ENCODE data around the gene MATN3.
A peak's percentile ranks its signal among the peaks of the same experiment; 100 is the strongest.
"Not testable (repeated sequence)": the region's sequence is repeated elsewhere in the genome, so short reads cannot be mapped to it uniquely, and the experiment has no call there.

The MATN3 gene

GRCh38 chr2:20051532-20052228 is 39.2 kb upstream of the MATN3 start, which contains the start of gene LAPTM4A:
Gene LAPTM4A (minus strand): TSS chr2:20051628. CDS start chr2:20051520, 108 bp downstream.
- peak within 1 kb of the TSS; percentile 95 to 99 for H3K9ac ChIP-seq (ENCODE audit: low read depth in 1 of 2, low read length in 2 of 2)
- H3K9me3 ChIP-seq (ENCODE audit: control insufficient read depth in 2 of 2, low read length in 2 of 2) = no peaks in the 10 kb centered on the region
- no peaks in the 10 kb centered on the region for H3K27me3 ChIP-seq (ENCODE audit: control insufficient read depth in 2 of 2, insufficient read depth in 2 of 2, low read length in 2 of 2)
- peak within 1 kb of the TSS; percentile 87 to 99 for H3K4me3 ChIP-seq (ENCODE audit: low read length in 2 of 2)
- peak within 1 kb of the TSS; percentile 99 to 100 for H3K27ac ChIP-seq (ENCODE audit: low read depth in 2 of 2, low read length in 2 of 2)
- H3K36me3 ChIP-seq (ENCODE audit: control insufficient read depth in 2 of 2, insufficient read depth in 2 of 2, low read length in 2 of 2) = no peaks in the 10 kb centered on the region
- H3K4me1 ChIP-seq (ENCODE audit: control insufficient read depth in 2 of 2, insufficient read depth in 2 of 2, low read length in 2 of 2) = peaks cover 20 to 23% of the 10 kb centered on the region in 2 donors

GRCh38 chr2:20050646-20051531 is 38.4 kb upstream of the MATN3 start:
- Histone ChIP-seq H3K27me3 (ENCODE audit: control insufficient read depth in 2 of 2, insufficient read depth in 2 of 2, low read length in 2 of 2) (no peaks in the 10 kb centered on the region), H3K4me3 (ENCODE audit: low read length in 2 of 2) (peak overlapping the region; percentile 87 to 99), H3K9me3 (ENCODE audit: control insufficient read depth in 2 of 2, low read length in 2 of 2) (no peaks in the 10 kb centered on the region), H3K27ac (ENCODE audit: low read depth in 2 of 2, low read length in 2 of 2) (peak overlapping the region; percentile 99 to 100), H3K4me1 (ENCODE audit: control insufficient read depth in 2 of 2, insufficient read depth in 2 of 2, low read length in 2 of 2) (peaks cover 20 to 23% of the 10 kb centered on the region in 2 donors), H3K9ac (ENCODE audit: low read depth in 1 of 2, low read length in 2 of 2) (peak overlapping the region; percentile 95 to 96), H3K36me3 (ENCODE audit: control insufficient read depth in 2 of 2, insufficient read depth in 2 of 2, low read length in 2 of 2) (no peaks in the 10 kb centered on the region)

GRCh38 chr2:20050104-20050645 is 37.7 kb upstream of the MATN3 start:
- Histone ChIP-seq H3K36me3 (ENCODE audit: control insufficient read depth in 2 of 2, insufficient read depth in 2 of 2, low read length in 2 of 2) (no peaks in the 10 kb centered on the region), H3K27ac (ENCODE audit: low read depth in 2 of 2, low read length in 2 of 2) (peak overlapping the region; percentile 99 to 100), H3K4me1 (ENCODE audit: control insufficient read depth in 2 of 2, insufficient read depth in 2 of 2, low read length in 2 of 2) (peaks cover 20 to 23% of the 10 kb centered on the region in 2 donors), H3K27me3 (ENCODE audit: control insufficient read depth in 2 of 2, insufficient read depth in 2 of 2, low read length in 2 of 2) (no peaks in the 10 kb centered on the region), H3K4me3 (ENCODE audit: low read length in 2 of 2) (peak overlapping the region; percentile 87 to 99), H3K9me3 (ENCODE audit: control insufficient read depth in 2 of 2, low read length in 2 of 2) (no peaks in the 10 kb centered on the region), H3K9ac (ENCODE audit: low read depth in 1 of 2, low read length in 2 of 2) (peak overlapping the region; percentile 95 to 96)

- H3K9ac ChIP-seq (ENCODE audit: low read depth in 1 of 2, low read length in 2 of 2) = peak overlapping the region; percentile 95 to 96
- peak overlapping the region; percentile 87 to 99 for H3K4me3 ChIP-seq (ENCODE audit: low read length in 2 of 2)
- H3K9me3 ChIP-seq (ENCODE audit: control insufficient read depth in 2 of 2, low read length in 2 of 2) = no peaks in the 10 kb centered on the region
- H3K27ac ChIP-seq (ENCODE audit: low read depth in 2 of 2, low read length in 2 of 2) = peak overlapping the region; percentile 99 to 100
- H3K36me3 ChIP-seq (ENCODE audit: control insufficient read depth in 2 of 2, insufficient read depth in 2 of 2, low read length in 2 of 2) = no peaks in the 10 kb centered on the region
- no peaks in the 10 kb centered on the region for H3K27me3 ChIP-seq (ENCODE audit: control insufficient read depth in 2 of 2, insufficient read depth in 2 of 2, low read length in 2 of 2)
- H3K4me1 ChIP-seq (ENCODE audit: control insufficient read depth in 2 of 2, insufficient read depth in 2 of 2, low read length in 2 of 2) = peaks cover 20 to 23% of the 10 kb centered on the region in 2 donors
These were observed 37.2 kb upstream of the MATN3 start for GRCh38 chr2:20049637-20050036.

- Histone ChIP-seq H3K4me3 (ENCODE audit: low read length in 2 of 2) (peak overlapping the region; percentile 87 to 99), H3K9ac (ENCODE audit: low read depth in 1 of 2, low read length in 2 of 2) (peak overlapping the region in 1 of 2 donors; percentile 95), H3K27me3 (ENCODE audit: control insufficient read depth in 2 of 2, insufficient read depth in 2 of 2, low read length in 2 of 2) (no peaks in the 10 kb centered on the region), H3K4me1 (ENCODE audit: control insufficient read depth in 2 of 2, insufficient read depth in 2 of 2, low read length in 2 of 2) (peaks cover 20 to 23% of the 10 kb centered on the region in 2 donors), H3K9me3 (ENCODE audit: control insufficient read depth in 2 of 2, low read length in 2 of 2) (no peaks in the 10 kb centered on the region), H3K27ac (ENCODE audit: low read depth in 2 of 2, low read length in 2 of 2) (peak overlapping the region in 1 of 2 donors; percentile 100), H3K36me3 (ENCODE audit: control insufficient read depth in 2 of 2, insufficient read depth in 2 of 2, low read length in 2 of 2) (no peaks in the 10 kb centered on the region)
These were observed 36.3 kb upstream of the MATN3 start for GRCh38 chr2:20048488-20049448.

GRCh38 chr2:20045712-20046292 is 33.3 kb upstream of the MATN3 start:
- peaks cover 17 to 18% of the 10 kb centered on the region in 2 donors for H3K4me1 ChIP-seq (ENCODE audit: control insufficient read depth in 2 of 2, insufficient read depth in 2 of 2, low read length in 2 of 2)
- not testable (repeated sequence) for H3K9me3 ChIP-seq (ENCODE audit: control insufficient read depth in 2 of 2, low read length in 2 of 2); H3K4me3 ChIP-seq (ENCODE audit: low read length in 2 of 2); H3K27ac ChIP-seq (ENCODE audit: low read depth in 2 of 2, low read length in 2 of 2); H3K36me3 ChIP-seq (ENCODE audit: control insufficient read depth in 2 of 2, insufficient read depth in 2 of 2, low read length in 2 of 2); H3K27me3 ChIP-seq (ENCODE audit: control insufficient read depth in 2 of 2, insufficient read depth in 2 of 2, low read length in 2 of 2); H3K9ac ChIP-seq (ENCODE audit: low read depth in 1 of 2, low read length in 2 of 2)

GRCh38 chr2:20044778-20045177 is 32.3 kb upstream of the MATN3 start:
- no peak overlapping the region for H3K4me3 ChIP-seq (ENCODE audit: low read length in 2 of 2)
- no peak overlapping the region for H3K27ac ChIP-seq (ENCODE audit: low read depth in 2 of 2, low read length in 2 of 2)
- no peaks in the 10 kb centered on the region for H3K27me3 ChIP-seq (ENCODE audit: control insufficient read depth in 2 of 2, insufficient read depth in 2 of 2, low read length in 2 of 2)
- no peak overlapping the region for H3K9ac ChIP-seq (ENCODE audit: low read depth in 1 of 2, low read length in 2 of 2)
- no peaks in the 10 kb centered on the region for H3K9me3 ChIP-seq (ENCODE audit: control insufficient read depth in 2 of 2, low read length in 2 of 2)
- H3K4me1 ChIP-seq (ENCODE audit: control insufficient read depth in 2 of 2, insufficient read depth in 2 of 2, low read length in 2 of 2) = peaks cover 11 to 13% of the 10 kb centered on the region in 2 donors
- H3K36me3 ChIP-seq (ENCODE audit: control insufficient read depth in 2 of 2, insufficient read depth in 2 of 2, low read length in 2 of 2) = peaks cover 8 to 11% of the 10 kb centered on the region in 2 donors

- Histone ChIP-seq H3K4me3 (ENCODE audit: low read length in 2 of 2) (no peak overlapping the region), H3K9me3 (ENCODE audit: control insufficient read depth in 2 of 2, low read length in 2 of 2) (no peaks in the 10 kb centered on the region), H3K36me3 (ENCODE audit: control insufficient read depth in 2 of 2, insufficient read depth in 2 of 2, low read length in 2 of 2) (peaks cover 14 to 24% of the 10 kb centered on the region in 2 donors), H3K4me1 (ENCODE audit: control insufficient read depth in 2 of 2, insufficient read depth in 2 of 2, low read length in 2 of 2) (peaks cover 2% of the 10 kb centered on the region in 2 donors), H3K9ac (ENCODE audit: low read depth in 1 of 2, low read length in 2 of 2) (no peak overlapping the region), H3K27ac (ENCODE audit: low read depth in 2 of 2, low read length in 2 of 2) (no peak overlapping the region), H3K27me3 (ENCODE audit: control insufficient read depth in 2 of 2, insufficient read depth in 2 of 2, low read length in 2 of 2) (no peaks in the 10 kb centered on the region)
These were observed 30.1 kb upstream of the MATN3 start for GRCh38 chr2:20042531-20042930.
